HG02610 (cell line): ENCODE measurements around the gene USP47.

Experiments
- ATAC-seq: cut with Tn5 transposase; IDR thresholded peaks from one replicate; pipeline ENCODE4 v1.9.1; 2021; ENCODE audit warnings: mild to moderate bottlenecking, moderate library complexity; ENCODE audit not compliant: unreplicated experiment

USP47 gene

DNA sequence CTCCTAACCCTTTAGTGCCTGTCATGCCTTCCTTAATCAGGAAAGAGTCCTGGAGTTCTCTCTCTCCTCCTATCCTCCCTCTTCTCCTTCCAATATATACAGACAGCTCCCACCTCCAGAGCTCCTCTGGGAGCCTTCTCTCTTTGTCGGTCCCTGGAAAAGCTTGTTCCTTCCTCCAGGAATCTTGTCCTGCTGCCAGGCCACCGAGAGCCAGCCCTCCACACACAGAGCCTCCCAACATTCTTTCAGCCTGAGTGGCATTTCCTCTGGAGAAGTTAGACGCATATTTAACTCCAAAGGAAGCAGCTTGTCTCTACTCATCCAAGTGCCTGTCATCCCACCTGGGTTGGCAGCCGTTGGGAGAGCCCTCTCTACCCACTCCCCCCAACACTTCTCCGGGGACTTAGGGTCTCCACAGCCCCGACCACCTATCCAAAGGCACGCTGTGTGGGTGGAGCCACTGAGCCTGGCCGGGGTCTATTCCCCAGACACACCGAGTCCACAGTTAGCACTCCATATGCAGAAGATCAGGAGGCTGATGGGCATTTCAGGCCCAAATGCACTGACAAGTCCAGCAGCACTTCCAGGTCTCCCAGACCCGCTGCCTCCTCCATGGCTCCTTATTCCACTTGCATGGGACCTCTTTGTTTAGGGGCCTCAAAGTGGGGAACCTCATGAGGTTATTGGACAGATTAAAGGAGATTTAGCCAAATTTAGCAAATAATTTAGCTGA lies 135.6 kb downstream of the USP47 start:
- no peak for ATAC-seq

DNA sequence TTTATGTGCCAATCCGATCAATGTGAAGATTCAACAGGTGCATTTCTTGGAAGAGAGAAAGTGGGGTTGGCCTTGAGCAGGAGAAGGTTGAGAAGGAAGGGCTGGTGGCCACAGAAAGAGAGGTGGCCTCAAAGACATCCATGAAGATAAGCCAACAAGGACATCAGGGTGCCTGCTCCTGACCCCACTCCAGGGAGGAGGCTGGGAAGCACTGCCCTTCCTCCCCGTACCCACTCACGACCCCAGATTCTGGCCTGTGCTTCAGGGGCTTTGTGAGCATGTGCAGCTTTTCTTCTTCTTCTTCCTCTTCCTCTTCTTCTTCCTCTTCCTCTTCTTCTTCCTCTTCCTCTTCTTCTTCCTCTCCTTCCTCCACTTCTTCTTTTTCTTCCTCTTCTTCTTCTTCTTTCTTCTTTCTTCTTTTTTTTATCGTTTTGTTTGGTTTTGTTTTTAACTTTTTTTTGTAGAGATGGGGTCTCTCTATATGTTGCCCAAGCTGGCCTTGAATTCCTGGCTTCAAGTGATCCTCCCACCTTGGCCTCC lies 136.4 kb downstream of the USP47 start:
- no peak for ATAC-seq

DNA sequence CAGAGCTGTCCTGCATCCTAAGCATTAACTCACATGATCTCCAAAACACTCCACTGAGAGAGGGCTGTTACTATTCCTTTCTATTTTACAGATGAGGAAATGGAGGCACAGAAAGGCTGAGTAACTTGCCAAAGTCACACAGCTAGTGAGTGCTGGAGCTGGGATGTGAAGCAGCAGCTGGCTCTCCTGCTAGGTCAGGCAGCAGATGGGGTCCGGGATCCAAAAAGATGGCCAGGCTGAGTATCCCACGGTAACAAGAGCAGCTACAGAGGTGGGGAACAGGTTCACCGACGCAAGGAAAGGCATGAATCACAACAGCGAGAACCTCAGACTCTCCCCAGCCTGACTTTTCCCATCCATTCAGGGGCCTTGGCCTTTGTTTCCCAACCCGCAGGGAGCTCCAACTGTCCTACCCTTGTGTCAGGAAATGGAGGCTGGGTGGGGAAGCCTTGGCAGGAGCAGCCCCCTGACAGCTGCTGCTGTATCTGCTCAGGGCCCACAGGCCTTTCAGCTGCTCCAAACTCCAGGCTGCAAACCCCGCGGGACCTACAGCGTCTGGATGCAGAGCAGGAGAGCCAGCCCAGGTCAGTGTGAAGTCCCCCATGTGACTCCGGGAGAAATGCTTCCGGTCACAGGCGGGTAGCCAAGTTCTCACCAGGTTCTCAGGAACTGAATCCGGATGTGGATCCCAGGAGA lies 137.2 kb downstream of the USP47 start:
- no peak for ATAC-seq

DNA sequence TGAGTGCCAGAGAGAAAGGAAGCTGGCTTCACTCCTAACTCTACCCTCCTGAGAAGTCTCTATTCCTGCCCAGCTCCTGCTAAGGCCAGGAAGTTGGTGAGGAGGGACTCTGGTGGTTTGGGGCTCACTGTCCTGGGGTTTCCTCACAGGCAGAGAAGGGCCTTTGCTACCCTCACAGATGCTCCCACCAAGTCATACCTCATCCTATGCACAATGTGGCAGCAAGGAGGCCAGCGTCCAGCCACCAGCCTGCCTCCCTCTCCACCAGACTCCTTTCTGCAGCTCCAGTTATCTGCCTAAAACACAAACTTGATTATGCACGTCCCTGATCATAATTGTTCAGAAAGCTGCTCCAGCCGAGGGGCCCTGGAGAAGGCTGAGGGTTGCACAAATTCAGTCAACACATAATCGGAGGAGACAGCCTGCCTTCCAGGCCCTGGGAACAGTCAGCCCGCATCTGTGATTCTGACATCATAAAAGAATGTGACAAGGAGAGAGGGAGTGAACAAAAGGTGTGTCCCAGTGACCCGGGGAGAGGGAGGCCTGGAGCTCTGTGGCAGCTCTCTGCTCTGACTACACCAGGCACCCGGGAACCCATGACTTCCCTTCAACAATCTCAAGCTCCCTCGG lies 137.8 kb downstream of the USP47 start:
- no peak for ATAC-seq

DNA sequence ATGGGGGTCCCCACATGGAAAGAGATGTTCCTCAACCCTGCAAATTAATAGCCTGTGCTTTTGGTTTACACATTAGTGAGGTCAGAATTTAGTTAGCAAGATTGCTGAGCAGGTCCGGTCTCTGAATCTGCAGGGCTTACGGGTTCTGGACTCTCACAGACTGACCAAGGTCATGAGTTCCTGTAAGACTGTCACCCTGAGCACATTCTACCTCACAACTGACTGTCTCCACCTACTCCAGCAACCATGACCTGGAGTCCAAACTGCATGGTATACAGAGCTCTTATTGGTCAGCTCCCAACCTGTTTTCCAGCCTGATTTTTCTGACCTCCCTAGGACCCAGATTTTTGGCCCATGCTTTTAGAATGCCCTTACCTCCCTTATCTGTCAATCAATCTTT lies 138.4 kb downstream of the USP47 start:
- ATAC-seq, result no peak

DNA sequence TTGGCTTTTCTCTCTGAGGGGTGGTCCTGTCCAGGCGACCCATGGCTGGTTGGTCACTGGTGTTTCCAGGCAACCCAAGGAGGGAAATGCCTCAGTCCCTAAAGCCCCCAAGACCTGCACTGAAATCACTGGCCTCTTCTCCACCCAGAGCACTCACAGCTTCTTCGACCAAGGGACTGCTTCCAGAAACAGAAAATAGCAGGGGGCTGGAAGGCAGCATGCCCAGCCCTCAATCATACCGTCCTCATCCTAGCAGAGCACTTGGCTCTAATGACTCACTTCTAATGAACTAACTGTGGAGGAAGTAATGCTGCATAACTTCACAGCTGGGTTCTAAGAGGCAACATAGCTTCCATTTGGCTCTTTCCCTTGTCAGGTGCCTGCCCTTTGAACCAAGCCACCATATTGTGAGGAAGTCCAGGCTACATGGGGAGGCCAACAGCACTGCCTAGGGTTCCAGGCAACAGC lies 139.1 kb downstream of the USP47 start:
- no peak for ATAC-seq

DNA sequence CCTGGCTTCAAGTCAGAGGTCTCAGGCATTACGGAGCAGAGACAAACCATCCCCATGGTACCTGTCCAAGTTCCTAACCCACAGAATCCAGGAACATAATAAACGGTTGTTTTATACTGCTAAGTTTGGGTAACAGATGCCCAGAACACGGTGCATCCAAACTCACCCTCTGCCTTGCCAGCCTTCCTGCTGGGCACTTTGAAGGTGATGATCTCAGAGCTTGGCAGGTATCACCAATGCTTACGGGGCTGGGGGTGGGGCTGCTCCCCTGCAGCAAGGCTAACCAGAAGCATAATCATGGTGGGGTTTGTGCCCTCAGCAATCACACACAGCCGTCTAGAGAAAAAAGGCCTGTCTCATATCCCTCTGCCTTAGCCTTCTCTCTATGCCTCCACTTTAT lies 139.6 kb downstream of the USP47 start:
- ATAC-seq, result no peak

DNA sequence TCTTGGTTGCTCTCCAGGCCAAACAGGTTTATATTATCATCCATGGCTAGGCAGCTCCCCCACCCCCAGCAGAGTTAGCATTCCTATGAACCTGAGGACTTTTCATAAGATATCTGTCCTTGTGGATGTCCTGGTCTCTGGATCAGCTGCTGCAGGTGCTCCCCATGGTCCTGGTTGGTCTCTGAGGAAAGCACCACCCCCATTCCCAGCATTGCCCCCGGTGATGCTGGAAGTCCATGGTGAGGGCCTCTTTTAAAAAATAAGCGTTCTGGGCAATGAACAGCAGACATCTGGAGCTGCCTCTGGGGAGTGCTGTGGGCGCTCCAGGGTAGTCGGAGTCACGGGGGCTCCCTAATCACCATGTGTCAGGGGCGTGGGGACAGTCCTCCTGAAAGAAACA lies 140.1 kb downstream of the USP47 start:
- ATAC-seq, result no peak

DNA sequence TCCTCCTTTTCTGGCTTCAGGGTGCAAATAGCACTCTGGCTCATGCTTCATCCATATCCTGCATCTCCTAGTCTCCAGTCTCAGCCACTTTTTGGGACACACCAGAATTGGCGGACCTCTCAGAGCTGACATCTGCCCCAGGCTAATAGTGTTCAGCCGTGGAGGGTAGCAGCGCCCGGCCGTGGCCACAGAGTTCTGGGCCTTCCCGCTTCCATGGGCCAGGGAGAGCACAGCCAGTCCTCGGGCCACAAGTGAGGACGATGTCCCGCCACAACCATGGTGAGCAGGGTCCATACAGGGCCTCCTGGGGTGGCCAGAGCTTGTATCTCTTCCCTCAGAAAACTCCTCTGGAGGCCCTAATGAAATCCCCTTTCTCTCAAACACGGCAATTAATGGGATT lies 140.7 kb downstream of the USP47 start:
- no peak for ATAC-seq

DNA sequence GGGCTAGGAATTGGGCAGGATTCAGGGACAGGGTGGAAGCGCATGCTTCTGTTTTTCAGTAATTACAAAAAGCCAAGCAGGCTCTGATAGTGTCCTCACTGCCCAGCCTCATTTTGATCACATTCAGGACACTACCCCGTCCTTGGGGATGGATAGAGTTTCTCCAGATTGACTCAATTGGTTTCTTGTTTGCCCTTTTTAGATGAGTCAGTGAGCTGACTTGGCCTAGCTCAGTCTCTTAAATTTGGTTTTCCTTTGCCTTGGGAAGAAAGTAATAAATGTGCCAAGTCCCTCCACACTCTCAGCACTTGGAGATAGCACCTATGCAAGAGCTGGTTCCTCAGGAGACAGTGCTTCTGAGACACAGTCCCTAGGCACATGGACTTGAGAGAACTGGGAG lies 141.2 kb downstream of the USP47 start:
- ATAC-seq, result no peak

DNA sequence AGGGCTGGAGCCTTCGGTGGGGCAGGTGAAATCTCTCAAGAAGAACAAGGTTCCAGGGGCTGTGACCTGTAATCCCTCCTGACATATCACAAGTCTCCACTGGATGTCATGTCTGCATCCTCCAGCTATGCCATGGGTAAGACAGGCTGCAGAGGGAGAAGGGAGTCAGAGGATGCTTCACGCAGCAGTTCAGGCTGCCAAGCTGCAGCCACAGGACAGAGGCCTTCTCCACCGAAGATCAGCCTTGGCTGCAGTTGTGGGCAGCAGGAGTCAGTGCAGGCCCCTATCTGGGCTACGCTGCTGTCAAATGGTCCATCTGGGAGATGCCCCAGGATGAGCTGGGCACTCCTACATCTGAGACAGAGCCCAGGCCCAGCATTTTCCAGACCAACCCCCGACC lies 141.7 kb downstream of the USP47 start:
- ATAC-seq, result no peak

DNA sequence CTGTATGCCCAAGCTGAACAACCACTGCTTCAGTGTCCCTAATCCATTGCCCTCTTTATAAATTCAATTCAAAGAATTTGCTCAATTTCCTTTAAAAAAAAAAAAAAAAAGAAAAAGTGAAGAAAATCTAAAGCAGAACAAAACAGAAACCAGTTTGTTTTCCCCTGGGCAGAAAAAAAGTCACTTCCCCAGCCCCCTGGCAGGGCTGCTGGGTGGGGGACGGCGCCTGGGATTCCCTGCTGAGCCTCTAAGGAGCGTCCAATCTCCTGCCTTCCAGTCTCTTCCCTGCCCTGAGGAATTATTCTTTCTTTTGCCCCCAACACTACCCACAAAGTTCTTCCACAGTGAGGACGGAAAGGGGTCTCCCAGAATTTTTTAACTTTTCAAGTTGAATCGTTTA lies 142.8 kb downstream of the USP47 start:
- ATAC-seq, result no peak

DNA sequence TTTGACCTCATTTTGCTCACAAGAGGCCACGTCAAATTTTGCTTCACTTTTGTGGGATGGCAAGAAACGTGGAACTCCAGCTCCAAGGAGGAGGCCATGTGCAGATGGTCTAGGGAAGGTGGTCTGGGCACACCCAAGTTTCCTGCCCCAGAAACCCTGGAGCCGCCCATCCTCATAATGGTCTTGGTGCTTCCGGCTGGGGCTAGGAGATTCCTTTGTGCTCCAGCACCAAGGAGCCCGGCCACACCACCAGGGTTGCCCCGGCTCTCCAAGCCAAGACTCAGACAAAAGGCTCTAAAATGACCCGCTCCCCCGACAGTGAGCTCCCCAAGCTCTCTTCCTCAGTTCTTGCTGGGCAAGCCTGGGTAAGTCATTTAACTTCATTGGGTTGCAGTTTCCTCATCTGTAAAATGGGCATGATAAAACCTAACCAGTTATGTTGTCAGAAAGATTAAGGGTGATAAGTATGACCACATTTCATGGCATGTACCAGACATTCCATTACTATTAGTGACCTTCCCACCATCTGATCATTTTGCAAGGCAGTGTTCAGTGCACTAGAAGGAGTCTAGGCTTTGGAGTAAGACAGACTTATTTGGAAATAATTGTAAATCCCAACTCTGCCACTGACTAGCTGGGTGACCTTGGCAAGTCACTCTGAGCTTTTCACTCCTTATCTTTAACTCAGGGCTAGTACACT lies 143.4 kb downstream of the USP47 start:
- no peak for ATAC-seq

DNA sequence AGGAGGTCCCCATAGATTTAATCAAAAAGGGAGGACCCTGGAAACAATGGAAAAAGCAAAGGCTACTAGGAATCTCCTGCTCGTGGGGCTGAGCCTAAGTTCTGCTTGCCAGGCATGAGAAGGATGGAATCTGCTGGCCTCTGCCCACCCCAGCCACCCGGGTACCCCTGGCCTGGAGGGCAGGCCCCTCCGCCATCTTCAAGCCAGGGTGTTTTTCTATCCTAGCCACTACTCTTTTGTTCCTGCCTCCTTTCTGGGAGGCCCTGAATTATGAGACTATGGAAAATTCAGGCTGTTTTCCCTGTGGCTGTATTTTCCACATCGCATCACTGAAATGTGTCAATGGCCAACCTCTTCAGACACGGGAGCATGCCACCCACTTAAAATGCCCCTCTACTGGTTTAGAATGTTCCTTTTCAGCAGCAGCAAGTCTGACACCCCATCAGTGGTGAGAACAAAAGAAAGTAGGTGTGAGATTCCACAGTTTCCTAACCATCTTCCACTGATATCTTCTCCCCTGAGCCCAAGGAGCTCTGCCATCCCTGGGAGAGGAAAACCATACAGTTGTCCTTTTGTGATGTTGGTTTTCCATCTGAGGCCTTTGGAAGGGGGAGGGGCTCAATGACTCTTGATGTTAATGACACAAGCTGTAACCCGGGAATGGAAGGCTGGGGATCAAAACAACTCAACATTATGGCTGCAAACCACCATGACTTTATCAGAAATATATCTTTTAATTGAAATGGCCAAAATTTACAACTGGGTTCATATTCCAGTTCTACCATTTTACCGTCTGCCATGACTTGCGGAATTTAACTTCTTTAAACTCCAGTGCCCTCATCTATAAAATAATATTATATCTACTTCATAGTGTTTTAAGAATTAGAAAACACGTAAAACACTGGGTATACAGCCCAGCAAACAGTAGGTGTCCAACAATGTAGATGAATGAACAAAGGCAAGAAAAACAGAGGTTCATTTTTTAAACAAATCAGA lies 144.5 kb downstream of the USP47 start:
- no peak for ATAC-seq

DNA sequence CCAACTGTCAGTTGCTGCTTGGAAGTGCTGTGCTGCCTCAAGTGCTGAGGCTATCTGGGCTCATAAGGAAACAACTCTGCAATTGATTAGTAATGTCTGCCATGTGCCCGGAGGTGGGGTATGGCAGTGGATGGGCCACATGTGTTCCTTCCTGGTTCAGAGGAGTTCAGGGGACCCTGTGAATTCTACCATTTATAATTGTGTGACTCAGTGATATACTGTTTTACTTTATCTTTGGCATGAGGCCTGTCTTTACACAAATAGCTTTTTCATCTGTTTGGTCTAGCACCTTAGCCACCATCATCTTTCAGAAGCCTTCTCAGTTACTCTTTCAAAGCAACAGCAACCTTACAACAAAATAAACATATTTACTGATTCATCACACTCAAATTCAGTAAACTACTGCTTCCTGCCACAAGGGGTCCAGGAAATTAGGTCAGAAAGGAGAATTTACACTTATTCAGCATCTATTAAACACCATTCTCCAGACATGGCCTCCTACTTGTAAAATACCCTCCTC lies 145.8 kb downstream of the USP47 start:
- no peak for ATAC-seq

DNA sequence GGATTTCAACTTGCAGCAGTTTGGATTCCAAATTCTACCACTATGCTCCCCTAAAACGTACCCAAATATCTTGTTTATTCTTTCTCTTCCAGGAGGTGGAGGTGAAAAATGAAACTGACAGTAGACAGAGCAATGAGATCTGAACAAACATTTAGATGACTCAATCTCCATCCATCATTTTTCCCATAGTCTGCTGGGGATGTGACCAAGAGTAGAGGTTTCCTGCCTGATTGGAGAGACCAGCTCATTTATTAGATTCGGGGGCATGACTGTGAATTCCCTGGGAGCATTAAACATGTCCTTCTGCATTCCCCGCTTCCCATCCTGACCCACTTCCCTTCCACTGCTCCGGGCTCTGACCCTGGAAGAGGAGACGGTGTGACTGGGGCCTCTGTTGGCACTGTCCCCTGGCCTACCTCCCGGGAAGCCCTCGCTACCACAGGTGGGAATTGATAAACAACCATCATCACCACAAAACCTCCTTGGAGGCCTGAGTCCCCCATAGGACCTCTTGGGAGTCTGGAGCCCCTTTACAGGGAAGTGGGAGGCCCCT lies 146.4 kb downstream of the USP47 start:
- no peak for ATAC-seq

DNA sequence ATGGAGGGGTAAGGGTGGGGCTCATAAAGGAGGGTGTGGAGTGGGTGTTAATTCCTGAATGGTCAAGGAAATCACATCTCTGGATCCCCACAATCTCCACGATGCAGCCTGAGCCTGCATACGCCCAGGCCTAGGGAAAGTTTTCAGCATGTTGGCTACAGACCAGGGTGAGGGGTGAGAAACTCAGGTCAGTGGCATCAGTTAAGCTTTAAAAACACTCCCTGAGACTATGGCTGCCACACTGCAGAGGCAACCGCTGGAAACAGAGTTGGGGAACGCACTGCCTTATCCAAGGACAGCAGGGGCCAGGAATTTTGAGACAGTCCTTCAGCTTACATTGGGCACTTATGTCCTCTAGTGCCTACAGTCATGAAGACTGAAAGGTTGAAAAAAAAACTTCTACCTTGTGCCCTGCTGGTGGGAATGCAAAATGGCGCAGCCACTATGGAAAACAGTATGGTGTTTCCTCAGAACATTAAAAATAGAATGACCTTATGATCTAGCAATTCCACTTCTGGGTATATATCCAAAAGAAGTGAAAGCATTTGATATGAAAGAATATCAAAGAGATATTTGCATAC lies 147.0 kb downstream of the USP47 start:
- no peak for ATAC-seq

DNA sequence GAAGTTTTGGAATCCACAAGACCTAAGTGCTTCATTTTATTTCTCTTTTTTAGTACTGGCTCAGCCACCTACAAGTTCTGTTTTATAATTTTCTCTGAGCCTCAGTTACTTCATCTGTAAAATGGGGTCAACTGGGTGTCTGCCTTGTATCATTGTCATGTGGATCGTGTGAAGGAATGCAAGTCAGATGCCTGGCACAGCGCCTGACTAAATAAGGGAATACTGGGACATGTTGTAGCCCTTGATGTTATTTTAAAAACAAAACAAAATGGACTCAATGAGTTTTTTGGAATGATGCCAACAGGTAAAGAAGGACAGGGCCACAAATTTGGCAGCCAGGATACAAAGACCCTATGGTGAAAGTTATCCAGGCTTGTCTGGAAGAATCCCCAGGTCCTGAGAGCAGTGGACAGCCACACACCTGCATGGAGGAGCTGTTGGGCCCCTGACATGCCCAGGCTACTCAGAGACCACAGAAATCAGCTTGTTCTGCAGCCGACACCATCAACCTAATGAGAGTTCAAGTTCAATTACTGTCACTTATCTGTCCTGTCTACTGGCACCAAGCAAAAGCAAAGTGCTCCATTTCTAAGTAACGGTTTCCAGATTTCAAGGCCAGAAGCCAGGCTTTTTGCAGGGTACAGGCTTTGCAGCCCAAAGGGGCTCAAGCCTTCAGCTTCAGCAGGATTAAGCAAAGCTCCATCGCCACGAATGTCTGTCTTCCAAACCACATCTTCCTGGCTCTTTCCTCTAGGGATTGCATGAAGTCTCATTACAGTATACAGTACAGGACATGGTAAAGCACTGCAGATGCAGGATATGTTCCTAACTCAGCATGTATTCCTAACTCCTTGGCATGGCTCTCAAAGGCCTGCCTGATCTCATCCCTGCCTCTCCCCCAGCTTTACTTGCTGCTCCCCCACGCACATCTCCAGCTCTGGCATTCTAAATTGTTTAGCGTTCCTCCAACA lies 148.3 kb downstream of the USP47 start:
- no peak for ATAC-seq
